ENCODE data around the gene SAMD13. TPM values are rescaled to one million over a fixed set of nuclear protein-coding genes. Genes with fewer than 3 reads are reported as not detected.

The SAMD13 gene
- total and polyA plus RNA-seq, 10 of the 15 experiments (the other 5 are each of a cell fraction or from before 2014, with no cell fraction given), result 0.81 to 1.9 (median 1.2) TPM; not detected in 1

GRCh38 chr1:84374991-84375696 is 73.6 kb downstream of the SAMD13 start:
- ATAC-seq, result no peak
- no TSS peak for BruUV-seq (replicated peaks)
- ChIA-PET POLR2A (no interaction called here), SMC1A (ENCODE audit: uncharacterized antibody, unreplicated experiment) (interaction anchor here (0.8 to 0.9 kb wide), 2 partner anchors 17 to 106 kb away, joined by 3 read pairs; no protein-coding TSS in a partner anchor), RAD21 (ENCODE audit: unreplicated experiment) (no interaction called here), CTCF (interaction anchor here (1.0 kb wide), 1 partner anchor 407 kb away, joined by 3 read pairs; no protein-coding TSS in a partner anchor)
- H2AFZ ChIP-seq (ENCODE audit: control insufficient read depth, low read depth, low read length), result no peak overlapping the region
- in situ Hi-C loops (cut with MboI), result no loop called here
- H3K4me1 ChIP-seq (ENCODE audit: control insufficient read depth, insufficient read depth, low read length), result no peaks in the 10 kb centered on the region
- 50% methylated on average over 5 of the region's 5 CpGs for WGBS (ENCODE audit: insufficient coverage, insufficient replicate concordance, low lambda C conversion rate, missing lambda C conversion rate)
- H3K4me2 ChIP-seq (ENCODE audit: control insufficient read depth, insufficient read depth), result no peak overlapping the region
- H3K9me3 ChIP-seq (replicated peaks; ENCODE audit: control insufficient read depth, insufficient read depth, low read length), result no peaks in the 10 kb centered on the region
- no peak for DNase-seq (ENCODE audit: low read depth, low spot score)
- intact Hi-C loops (cut with micrococcal nuclease; ENCODE audit: unreplicated experiment), result no loop called here
- H3K27me3 ChIP-seq (replicated peaks in 1 of 2; ENCODE audit: control insufficient read depth in 2 of 2, insufficient read depth in 2 of 2, low read length in 1 of 2), result no peaks in the 10 kb centered on the region
- TF ChIP-seq SMAD1 (IDR thresholded peaks at IDR 0.05; ENCODE audit: low read depth, partially characterized antibody) (no peak), RELB (IDR thresholded peaks at IDR 0.05; ENCODE audit: low read depth) (no peak), NBN (IDR thresholded peaks at IDR 0.05) (no peak), RELA (IDR thresholded peaks at IDR 0.05; ENCODE audit: borderline replicate concordance, partially characterized antibody) (no peak), STAT1 (conservative IDR thresholded peaks at IDR 0.05) (no peak), SIN3A (IDR thresholded peaks at IDR 0.05; ENCODE audit: low read depth, low read length) (no peak), NFXL1 (IDR thresholded peaks at IDR 0.05; ENCODE audit: borderline replicate concordance) (no peak), TARDBP (IDR thresholded peaks at IDR 0.05; ENCODE audit: borderline replicate concordance) (no peak), JUND (IDR thresholded peaks at IDR 0.05; ENCODE audit: low read depth, low read length) (no peak), ZNF274 (IDR thresholded peaks at IDR 0.05; ENCODE audit: insufficient read depth, insufficient read length) (no peak), REST (IDR thresholded peaks at IDR 0.05; ENCODE audit: low read depth, low read length) (no peak), SUPT20H (IDR thresholded peaks at IDR 0.05; ENCODE audit: borderline replicate concordance, control insufficient read depth, low read depth, low read length) (no peak), GATAD2B (conservative IDR thresholded peaks at IDR 0.05; ENCODE audit: low read depth) (no peak), IRF4 (IDR thresholded peaks at IDR 0.05; ENCODE audit: low read depth, low read length) (no peak), HDAC6 (IDR thresholded peaks at IDR 0.05; ENCODE audit: unreplicated experiment) (no peak)
- TF ChIP-seq, protein P1, sequence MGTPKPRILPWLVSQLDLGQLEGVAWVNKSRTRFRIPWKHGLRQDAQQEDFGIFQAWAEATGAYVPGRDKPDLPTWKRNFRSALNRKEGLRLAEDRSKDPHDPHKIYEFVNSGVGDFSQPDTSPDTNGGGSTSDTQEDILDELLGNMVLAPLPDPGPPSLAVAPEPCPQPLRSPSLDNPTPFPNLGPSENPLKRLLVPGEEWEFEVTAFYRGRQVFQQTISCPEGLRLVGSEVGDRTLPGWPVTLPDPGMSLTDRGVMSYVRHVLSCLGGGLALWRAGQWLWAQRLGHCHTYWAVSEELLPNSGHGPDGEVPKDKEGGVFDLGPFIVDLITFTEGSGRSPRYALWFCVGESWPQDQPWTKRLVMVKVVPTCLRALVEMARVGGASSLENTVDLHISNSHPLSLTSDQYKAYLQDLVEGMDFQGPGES (IDR thresholded peaks at IDR 0.05), result no peak
- FAIRE-seq, result no peak
- H3K79me2 ChIP-seq (ENCODE audit: control insufficient read depth, insufficient read depth, low read length), result no peaks in the 10 kb centered on the region
- H3K4me3 ChIP-seq, result no peak overlapping the region
- no peak overlapping the region for H3K9ac ChIP-seq (ENCODE audit: control insufficient read depth, insufficient read depth, low read length)
- no peaks in the 10 kb centered on the region for H3K36me3 ChIP-seq (ENCODE audit: control insufficient read depth in 2 of 2, insufficient read depth in 2 of 2, low read length in 1 of 2)
- H4K20me1 ChIP-seq (ENCODE audit: control insufficient read depth, insufficient read depth), result no peaks in the 10 kb centered on the region
- no peak overlapping the region for H3K27ac ChIP-seq (ENCODE audit: control insufficient read depth, insufficient read depth)

All from GM12878 (cell line).